GM19238 (cell line): ENCODE data around the gene S100A8.
"Not testable (repeated sequence)": the region's sequence is repeated elsewhere in the genome, so short reads cannot be mapped to it uniquely, and the experiment has no call there.

ENCODE experiments used
- DNase-seq: peaks from one replicate; pipeline ENCODE4 v3.0.0; 2011; ENCODE audit warnings: low spot score; ENCODE audit not compliant: insufficient read length

The S100A8 gene

GRCh38 chr1:153417136-153417888 is 26.4 kb upstream of the S100A8 start:
- no peak for DNase-seq

- DNase-seq: no peak
Measured at GRCh38 chr1:153415850-153416570, 25.1 kb upstream of the S100A8 start, which contains the start of gene S100A7A. S100A7A (plus strand) TSS chr1:153416520; CDS start chr1:153418083, 1,563 bp downstream.

- not testable (repeated sequence) for DNase-seq
Measured at GRCh38 chr1:153413961-153414360, 23.1 kb upstream of the S100A8 start.

GRCh38 chr1:153407274-153407673 is 16.4 kb upstream of the S100A8 start:
- not testable (repeated sequence) for DNase-seq

GRCh38 chr1:153405825-153406599 is 15.1 kb upstream of the S100A8 start:
- DNase-seq: not testable (repeated sequence)

- DNase-seq: peak; percentile 47
Measured at GRCh38 chr1:153404768-153405167, 13.9 kb upstream of the S100A8 start.

GRCh38 chr1:153404086-153404635 is 13.3 kb upstream of the S100A8 start:
- no peak for DNase-seq

GRCh38 chr1:153403421-153404085 is 12.7 kb upstream of the S100A8 start:
- no peak for DNase-seq

GRCh38 chr1:153402226-153402625 is 11.4 kb upstream of the S100A8 start:
- no peak for DNase-seq

GRCh38 chr1:153401461-153401860 is 10.6 kb upstream of the S100A8 start:
- DNase-seq: no peak

GRCh38 chr1:153400244-153400643 is 9.4 kb upstream of the S100A8 start:
- no peak for DNase-seq

GRCh38 chr1:153399401-153400055 is 8.7 kb upstream of the S100A8 start:
- DNase-seq: no peak

GRCh38 chr1:153397924-153398651 is 7.2 kb upstream of the S100A8 start:
- DNase-seq: no peak

GRCh38 chr1:153397051-153397923 is 6.4 kb upstream of the S100A8 start:
- DNase-seq: no peak

GRCh38 chr1:153396461-153396860 is 5.6 kb upstream of the S100A8 start:
- DNase-seq: no peak

- DNase-seq: no peak
Measured at GRCh38 chr1:153395776-153396175, 4.9 kb upstream of the S100A8 start.

- DNase-seq: no peak
Measured at GRCh38 chr1:153395136-153395685, 4.3 kb upstream of the S100A8 start.

- DNase-seq: no peak
Measured at GRCh38 chr1:153394391-153394790, 3.5 kb upstream of the S100A8 start.

GRCh38 chr1:153393926-153394325 is 3.1 kb upstream of the S100A8 start:
- no peak for DNase-seq
